H1 (cell line): Measurements from ENCODE around the gene RAB3GAP1. TPM values are rescaled to one million over a fixed set of nuclear protein-coding genes. Genes with fewer than 3 reads are reported as not detected.

Experiments
- CTCF ChIA-PET: fragments of 300-600 bp; sonication (Branson Sonifier 250); formaldehyde crosslinking; loops from one replicate; lab custom pipeline; 2021; ENCODE audit not compliant: partially characterized antibody; lab: Charles Lee
- POLR2A ChIA-PET: fragments of 300-600 bp; sonication (Branson Sonifier 250); formaldehyde crosslinking; loops from one replicate; lab custom pipeline; 2021; ENCODE audit warnings: inconsistent platforms; ENCODE audit not compliant: partially characterized antibody; lab: Charles Lee
- DNase-seq, 2 experiments: peaks; one replicate each; pipeline versions ENCODE4 v3.0.0 to v3.0.0-alpha.2; 2010 to 2022; ENCODE audit warnings: low spot score in 2 of 2, low read depth in 1 of 2, mixed read lengths in 1 of 2
- FAIRE-seq: peaks from 2 replicates; lab custom pipeline; 2011; peaks lifted over from hg19 to GRCh38; lab: Jason Lieb, UNC
- H2AFZ ChIP-seq: 2 replicates; pipeline ENCODE4 v1.8.1; 2012; ENCODE audit warnings: low read length, inconsistent platforms
- H2AK5ac ChIP-seq: 2 replicates; pipeline ENCODE4 v1.6.1; 2013; ENCODE audit warnings: low read depth, low read length
- H2BK120ac ChIP-seq: replicated peaks from 2 replicates; pipeline ENCODE3; 2013; ENCODE audit warnings: low read depth, low read length, inconsistent platforms
- H2BK12ac ChIP-seq: 2 replicates; pipeline ENCODE4 v1.6.1; 2013; ENCODE audit warnings: low read depth, low read length
- H2BK15ac ChIP-seq: 2 replicates; pipeline ENCODE4 v1.6.1; 2013; ENCODE audit warnings: low read length
- H2BK20ac ChIP-seq: 2 replicates; pipeline ENCODE4 v1.6.1; 2013; ENCODE audit warnings: low read length
- H2BK5ac ChIP-seq: 2 replicates; pipeline ENCODE4 v1.6.1; 2013; ENCODE audit warnings: low read depth, low read length
- H3K14ac ChIP-seq: 2 replicates; pipeline ENCODE4 v1.6.1; 2013; ENCODE audit warnings: inconsistent platforms; ENCODE audit not compliant: insufficient read length
- H3K18ac ChIP-seq: 2 replicates; pipeline ENCODE4 v1.6.1; 2013; ENCODE audit warnings: low read length; ENCODE audit errors: extremely low read depth
- H3K23ac ChIP-seq: 2 replicates; pipeline ENCODE4 v1.6.1; 2013; ENCODE audit warnings: inconsistent platforms; ENCODE audit not compliant: insufficient read length
- H3K23me2 ChIP-seq: 2 replicates; pipeline ENCODE4 v1.6.1; 2013; ENCODE audit warnings: low read depth, low read length
- H3K27ac ChIP-seq: 2 replicates; pipeline ENCODE4 v1.6.1; 2011; ENCODE audit warnings: low read depth, low read length, inconsistent platforms
- H3K27me3 ChIP-seq, 4 experiments: replicated peaks in 1 of 4; 1 replicate in 1 of 4; 2 replicates in 3 of 4; pipeline versions ENCODE4 v1.6.1 to v1.8.1; 2011 to 2013; ENCODE audit warnings: low read length in 3 of 4, mild to moderate bottlenecking in 3 of 4, inconsistent platforms in 2 of 4, mixed read lengths in 2 of 4, moderate library complexity in 1 of 4; ENCODE audit not compliant: control insufficient read depth in 3 of 4, insufficient read depth in 3 of 4; ENCODE audit errors: extremely low read depth in 1 of 4
- H3K36me3 ChIP-seq, 4 experiments: 2 replicates each; pipeline versions ENCODE4 v1.6.1 to v1.8.1; 2011 to 2013; ENCODE audit warnings: mild to moderate bottlenecking in 4 of 4, low read length in 3 of 4, moderate library complexity in 2 of 4, control low read depth in 1 of 4, inconsistent platforms in 1 of 4; ENCODE audit not compliant: insufficient read depth in 4 of 4, control insufficient read depth in 2 of 4
- H3K4ac ChIP-seq: replicated peaks from 2 replicates; pipeline ENCODE3; 2013; ENCODE audit warnings: low read length, low read depth, mixed read lengths, inconsistent platforms; ENCODE audit not compliant: insufficient read length
- H3K4me1 ChIP-seq, 4 experiments: replicated peaks in 1 of 4; 1 replicate in 1 of 4; 2 replicates in 3 of 4; pipeline versions ENCODE4 v1.6.1 to v1.8.1; 2011 to 2013; ENCODE audit warnings: low read length in 3 of 4, inconsistent platforms in 2 of 4, mixed read lengths in 1 of 4; ENCODE audit not compliant: insufficient read depth in 4 of 4, control insufficient read depth in 3 of 4
- H3K4me2 ChIP-seq, 2 experiments: 2 replicates each; pipeline versions ENCODE4 v1.6.1 to v1.8.1; 2011 to 2013; ENCODE audit warnings: low read depth in 2 of 2, low read length in 2 of 2, control low read depth in 1 of 2, inconsistent platforms in 1 of 2, mild to moderate bottlenecking in 1 of 2; ENCODE audit not compliant: insufficient read depth in 1 of 2
- H3K4me3 ChIP-seq, 4 experiments: fragments of 200-600, 300-600 bp in 1 of 4; sonication (generic), shearing (Covaris generic), sonication (Bioruptor Twin) in 1 of 4; 2 replicates each; pipeline versions ENCODE4 v1.5.1 to v1.8.1; 2011 to 2016; ENCODE audit warnings: low read length in 4 of 4, low read depth in 3 of 4, control low read depth in 2 of 4, inconsistent platforms in 2 of 4, mild to moderate bottlenecking in 2 of 4, mixed read lengths in 1 of 4, moderate library complexity in 1 of 4; ENCODE audit not compliant: insufficient read depth in 2 of 4; ENCODE audit errors: extremely low read depth in 1 of 4
- H3K56ac ChIP-seq: replicated peaks from 2 replicates; pipeline ENCODE3; 2013; ENCODE audit warnings: low read depth, mild to moderate bottlenecking, mixed read lengths, low read length, inconsistent platforms; ENCODE audit not compliant: insufficient read length
- H3K79me1 ChIP-seq: 2 replicates; pipeline ENCODE4 v1.6.1; 2013; ENCODE audit warnings: low read depth, low read length, control low read depth
- H3K79me2 ChIP-seq, 2 experiments: 2 replicates each; pipeline versions ENCODE4 v1.6.1 to v1.8.1; 2012 to 2013; ENCODE audit warnings: low read length in 2 of 2, mild to moderate bottlenecking in 2 of 2, inconsistent platforms in 1 of 2; ENCODE audit not compliant: insufficient read depth in 2 of 2, control insufficient read depth in 1 of 2
- H3K9ac ChIP-seq, 4 experiments: replicated peaks in 1 of 4; 1 replicate in 1 of 4; 2 replicates in 3 of 4; pipeline versions ENCODE4 v1.6.1 to v1.8.1; 2011 to 2013; ENCODE audit warnings: low read depth in 3 of 4, low read length in 3 of 4, control low read depth in 2 of 4, mild to moderate bottlenecking in 2 of 4, moderate library complexity in 2 of 4, inconsistent platforms in 1 of 4; ENCODE audit errors: extremely low read depth in 1 of 4
- H3K9me3 ChIP-seq, 2 experiments: 2 replicates each; pipeline versions ENCODE4 v1.6.1 to v1.8.1; 2012 to 2013; ENCODE audit warnings: mild to moderate bottlenecking in 2 of 2, moderate library complexity in 2 of 2, control low read depth in 1 of 2, inconsistent platforms in 1 of 2, low read depth in 1 of 2, low read length in 1 of 2, mixed read lengths in 1 of 2; ENCODE audit not compliant: insufficient read depth in 2 of 2
- H4K20me1 ChIP-seq, 2 experiments: replicated peaks in 1 of 2; 2 replicates each; pipeline versions ENCODE3 to v1.8.1; 2011 to 2013; ENCODE audit warnings: inconsistent platforms in 2 of 2, low read length in 2 of 2, mild to moderate bottlenecking in 1 of 2; ENCODE audit not compliant: insufficient read depth in 2 of 2, control insufficient read depth in 1 of 2
- H4K5ac ChIP-seq: 2 replicates; pipeline ENCODE4 v1.6.1; 2013; ENCODE audit warnings: low read length, low read depth, mixed read lengths, inconsistent platforms; ENCODE audit not compliant: insufficient read length
- H4K8ac ChIP-seq: 2 replicates; pipeline ENCODE4 v1.8.0; 2013; ENCODE audit warnings: mild to moderate bottlenecking, moderate library complexity, low read length, inconsistent platforms; ENCODE audit not compliant: insufficient read depth; ENCODE audit errors: extremely low read depth
- H4K91ac ChIP-seq: replicated peaks from 2 replicates; pipeline ENCODE3; 2013; ENCODE audit warnings: low read length, mixed read lengths, inconsistent platforms; ENCODE audit not compliant: insufficient read length
- BACH1 ChIP-seq: IDR thresholded peaks from 2 replicates; pipeline ENCODE4 v1.6.1; 2012; ENCODE audit warnings: low read length, improper control_type of control experiment
- BRCA1 ChIP-seq: IDR thresholded peaks from 2 replicates; pipeline ENCODE4 v1.6.1; 2012; ENCODE audit warnings: low read depth, low read length, improper control_type of control experiment
- CHD2 ChIP-seq: IDR thresholded peaks from 2 replicates; pipeline ENCODE4 v1.6.1; 2012; ENCODE audit warnings: low read length, improper control_type of control experiment
- CREB1 ChIP-seq: IDR thresholded peaks from 2 replicates; pipeline ENCODE4 v1.6.1; 2012; ENCODE audit warnings: inconsistent platforms
- GTF2F1 ChIP-seq: IDR thresholded peaks from 2 replicates; pipeline ENCODE4 v1.6.1; 2012; ENCODE audit warnings: low read depth, low read length, improper control_type of control experiment, borderline replicate concordance
- KDM1A ChIP-seq: fragments of 200-600, 300-600 bp; sonication (generic); IDR thresholded peaks from 2 replicates; pipeline ENCODE4 v1.7.1; 2016; ENCODE audit warnings: mild to moderate bottlenecking, low read length, borderline replicate concordance
- KDM4A ChIP-seq: IDR thresholded peaks from one replicate; pipeline ENCODE4 v1.7.1; 2012; ENCODE audit warnings: low read depth, mild to moderate bottlenecking, moderate library complexity, low read length, inconsistent platforms; ENCODE audit not compliant: severe bottlenecking
- RNF2 ChIP-seq: fragments of 200-900, 300-1000 bp; sonication (generic); IDR thresholded peaks from 2 replicates; pipeline ENCODE4 v1.7.1; 2016; ENCODE audit warnings: borderline replicate concordance, low read depth, mild to moderate bottlenecking, antibody characterized with exemption, low read length; ENCODE audit not compliant: poor library complexity, severe bottlenecking; ENCODE audit errors: missing control alignments
- SUZ12 ChIP-seq: fragments of 200-600 bp; sonication (generic); IDR thresholded peaks from 2 replicates; pipeline ENCODE4 v1.6.1; 2012; ENCODE audit warnings: mild to moderate bottlenecking, inconsistent platforms, low read length, moderate library complexity, mixed read lengths
- TAF1 ChIP-seq: IDR thresholded peaks from 2 replicates; pipeline ENCODE4 v1.6.1; 2011; ENCODE audit warnings: mild to moderate bottlenecking, low read depth, low read length
- WGBS, 2 experiments: shearing (Covaris generic) in 1 of 2; methylation state at CpG; one replicate each; pipeline versions ENCODE4 v1.1.6 to v1.1.7; 2013 to 2015; ENCODE audit warnings: low lambda C conversion rate in 2 of 2, mixed read lengths in 2 of 2, inconsistent platforms in 1 of 2, low coverage in 1 of 2, missing lambda C conversion rate in 1 of 2; ENCODE audit not compliant: insufficient replicate concordance in 2 of 2, insufficient coverage in 1 of 2, insufficient read length in 1 of 2; ENCODE audit errors: extremely low coverage in 1 of 2, missing lambda C conversion rate in 1 of 2; 5-methylcytosine and 5-hydroxymethylcytosine counted together
- polyA plus RNA-seq, 7 experiments: library from polyadenylated mRNA; depleted of rRNA in 3 of 7; stranded (reverse) in 5 of 7; unstranded in 2 of 7; fragments of >200 nt in 5 of 7; fragments of 200-250 nt in 2 of 7; gene quantifications; 1 replicate in 5 of 7; 2 replicates in 1 of 7; 4 replicates in 1 of 7; pipeline versions ENCODE4 v1.2.1 to v1.2.3, GENCODE V29; 2011 to 2013; ENCODE audit warnings: missing spikeins in 2 of 7, mixed read lengths in 2 of 7
- total RNA-seq: library from RNA; stranded (reverse); fragmentation: NEBNext Ultra II Directional; extraction: Animal tissue kit (Norgen Biotek cat#: 25700); gene quantifications from 2 replicates; pipeline ENCODE4 v1.2.1, GENCODE V29; 2021

Gene RAB3GAP1
- total and polyA plus RNA-seq, 2 of the 8 experiments (the other 6 are each of a cell fraction or from before 2014, with no cell fraction given) = 9.8 to 28.6 TPM

GRCh38 chr2:135163306-135163705 is 111.2 kb downstream of the RAB3GAP1 start:
- Histone ChIP-seq H3K14ac (no peak overlapping the region), H2AK5ac (no peak overlapping the region), H2BK20ac (no peak overlapping the region), H3K4ac (no peak overlapping the region), H2BK15ac (no peak overlapping the region), H4K8ac (no peak overlapping the region), H4K20me1 (no peaks in the 10 kb centered on the region), H3K9ac (no peak overlapping the region), H3K23ac (no peak overlapping the region), H3K36me3 (peaks cover 0 to 47% (median 11%) of the 10 kb centered on the region in 4 experiments; a peak in 6 of 8 replicates), H3K4me2 (no peak overlapping the region), H3K9me3 (no peaks in the 10 kb centered on the region), H4K91ac (no peak overlapping the region), H2AFZ (no peak overlapping the region), H3K27me3 (peaks cover 0 to 1% (median 0%) of the 10 kb centered on the region in 4 experiments; a peak in 1 of 7 replicates), H3K79me1 (no peaks in the 10 kb centered on the region), H3K79me2 (no peaks in the 10 kb centered on the region)
- DNase-seq (no peak), FAIRE-seq (no peak)
- WGBS, 2 experiments = 90% methylated on average over 2 of the region's 2 CpGs; no CpG with 5 or more reads in 1 of the 2 experiments
- POLR2A ChIA-PET = no interaction called here
- CTCF ChIA-PET = interaction anchor here (0.7 kb wide), 1 partner anchor 511 kb away, joined by 3 read pairs; no protein-coding TSS in a partner anchor
- TF ChIP-seq TAF1 (no peak), GTF2F1 (no peak), KDM1A (no peak), BACH1 (no peak), SUZ12 (no peak), RNF2 (no peak), CHD2 (no peak), KDM4A (no peak), BRCA1 (no peak), CREB1 (no peak)
- TF ChIP-seq, all 59 proteins: peak for 0
- no peak overlapping the region for H2BK12ac ChIP-seq
- no peak overlapping the region for H2BK5ac ChIP-seq
- no peak overlapping the region for H3K56ac ChIP-seq
- no peaks in the 10 kb centered on the region for H3K23me2 ChIP-seq
- H3K4me1 ChIP-seq = peaks cover 0 to 3% (median 0%) of the 10 kb centered on the region in 4 experiments; a peak in 2 of 7 replicates
- no peak overlapping the region for H3K4me3 ChIP-seq
- no peak overlapping the region for H2BK120ac ChIP-seq
- no peak overlapping the region for H3K18ac ChIP-seq
- no peak overlapping the region for H3K27ac ChIP-seq
- no peak overlapping the region for H4K5ac ChIP-seq
